SK-N-SH (cell line): Measurements from ENCODE around the gene BEGAIN. TPM values are rescaled to one million over a fixed set of nuclear protein-coding genes. Genes with fewer than 3 reads are reported as not detected.

ENCODE experiments used
- CTCF ChIA-PET: fragments of 300-600, 350-600 bp; formaldehyde crosslinking; extraction: SDS; loops from one replicate; lab custom pipeline; 2021; lab: Yijun Ruan, JAX
- POLR2A ChIA-PET: fragments of 350-600 bp; sonication (Branson Sonifier 250); formaldehyde crosslinking; extraction: SDS; loops from one replicate; lab custom pipeline; 2020; ENCODE audit warnings: antibody characterized with exemption, inconsistent platforms; lab: Yijun Ruan, JAX
- DNase-seq: peaks from one replicate; pipeline ENCODE4 v3.0.0; 2012
- H2AFZ ChIP-seq: fragments of 200-600 bp; sonication (generic); 2 replicates; pipeline ENCODE4 v1.8.1; 2016; ENCODE audit warnings: antibody characterized with exemption, mild to moderate bottlenecking, low read depth
- H3F3A ChIP-seq: fragments of 200-600 bp; sonication (generic); replicated peaks from 2 replicates; pipeline ENCODE3; 2016; ENCODE audit warnings: antibody characterized with exemption, mild to moderate bottlenecking; ENCODE audit not compliant: insufficient read depth
- H3K27ac ChIP-seq, 2 experiments: fragments of 200-500 bp in 1 of 2; fragments of 200-600 bp in 1 of 2; sonication (Bioruptor generic) in 1 of 2; sonication (generic), shearing (Covaris generic) in 1 of 2; 2 replicates each; pipeline versions ENCODE4 v1.5.1 to v1.6.1; 2014 to 2016; ENCODE audit warnings: low read depth in 2 of 2, inconsistent platforms in 1 of 2, low read length in 1 of 2, mild to moderate bottlenecking in 1 of 2, mixed read lengths in 1 of 2
- H3K27me3 ChIP-seq: fragments of 200-600 bp; sonication (generic), shearing (Covaris generic); 2 replicates; pipeline ENCODE4 v1.6.1; 2016; ENCODE audit warnings: mixed run types; ENCODE audit not compliant: insufficient read depth
- H3K36me3 ChIP-seq, 2 experiments: fragments of 200-500 bp in 1 of 2; fragments of 200-600 bp in 1 of 2; sonication (Bioruptor generic) in 1 of 2; sonication (generic) in 1 of 2; replicated peaks in 1 of 2; 2 replicates each; pipeline versions ENCODE3 to v1.5.1; 2014 to 2016; ENCODE audit warnings: low read length in 1 of 2, mild to moderate bottlenecking in 1 of 2; ENCODE audit not compliant: insufficient read depth in 2 of 2, control insufficient read depth in 1 of 2
- H3K4me1 ChIP-seq, 2 experiments: fragments of 200-500 bp in 1 of 2; fragments of 200-600 bp in 1 of 2; sonication (Bioruptor generic) in 1 of 2; sonication (generic), shearing (Covaris generic) in 1 of 2; 2 replicates each; pipeline versions ENCODE4 v1.5.1 to v1.6.1; 2014 to 2016; ENCODE audit warnings: low read depth in 1 of 2, low read length in 1 of 2, mixed run types in 1 of 2; ENCODE audit not compliant: insufficient read depth in 2 of 2, control insufficient read depth in 1 of 2
- H3K4me2 ChIP-seq: fragments of 200-600 bp; sonication (generic), shearing (Covaris generic); 2 replicates; pipeline ENCODE4 v1.6.1; 2017; ENCODE audit warnings: mixed run types
- H3K4me3 ChIP-seq, 2 experiments: fragments of 200-500 bp in 1 of 2; fragments of 200-600 bp in 1 of 2; sonication (Bioruptor generic) in 1 of 2; sonication (generic), shearing (Covaris generic) in 1 of 2; 2 replicates each; pipeline versions ENCODE4 v1.5.1 to v1.8.1; 2014 to 2016; ENCODE audit warnings: low read depth in 2 of 2, inconsistent platforms in 1 of 2, low read length in 1 of 2, mild to moderate bottlenecking in 1 of 2, mixed read lengths in 1 of 2, moderate library complexity in 1 of 2
- H3K79me2 ChIP-seq: fragments of 200-600 bp; sonication (generic); 2 replicates; pipeline ENCODE4 v1.8.1; 2017; ENCODE audit warnings: mild to moderate bottlenecking; ENCODE audit not compliant: insufficient read depth
- H3K9ac ChIP-seq: fragments of 200-600 bp; sonication (generic); 2 replicates; pipeline ENCODE4 v1.6.1; 2017; ENCODE audit warnings: mixed run types
- H3K9me2 ChIP-seq: fragments of 200-600 bp; sonication (generic); 2 replicates; pipeline ENCODE4 v1.6.1; 2017; ENCODE audit warnings: mixed run types
- H3K9me3 ChIP-seq: fragments of 200-600 bp; sonication (generic); 2 replicates; pipeline ENCODE4 v1.6.1; 2017; ENCODE audit warnings: mixed run types, mild to moderate bottlenecking, moderate library complexity
- H4K20me1 ChIP-seq: fragments of 200-600 bp; sonication (generic); 2 replicates; pipeline ENCODE4 v1.6.1; 2017; ENCODE audit warnings: mild to moderate bottlenecking, mixed run types; ENCODE audit not compliant: insufficient read depth
- EP300 ChIP-seq, 2 experiments: IDR thresholded peaks; 2 replicates each; pipeline versions ENCODE4 v1.4.0 to v1.6.1; 2012; ENCODE audit warnings: borderline replicate concordance in 1 of 2, low read depth in 1 of 2, low read length in 1 of 2
- EZH2phosphoT487 ChIP-seq: fragments of 200-600 bp; sonication (generic); IDR thresholded peaks from 2 replicates; pipeline ENCODE4 v1.6.1; 2017; ENCODE audit warnings: low read depth, mixed run types, mild to moderate bottlenecking, antibody characterized with exemption, moderate library complexity, borderline replicate concordance
- FOXM1 ChIP-seq: IDR thresholded peaks from 2 replicates; pipeline ENCODE4 v1.4.0; 2012; ENCODE audit warnings: low read depth, mild to moderate bottlenecking
- JUND ChIP-seq: IDR thresholded peaks from 2 replicates; pipeline ENCODE4 v1.4.0; 2012
- NFIC ChIP-seq: IDR thresholded peaks from 2 replicates; pipeline ENCODE4 v1.4.0; 2012; ENCODE audit warnings: borderline replicate concordance
- POLR2AphosphoS5 ChIP-seq: IDR thresholded peaks from 2 replicates; pipeline ENCODE4 v1.6.1; 2012; ENCODE audit warnings: low read depth, low read length
- RAD21 ChIP-seq: IDR thresholded peaks from 2 replicates; pipeline ENCODE4 v1.6.1; 2012; ENCODE audit warnings: mild to moderate bottlenecking, low read length
- REST ChIP-seq: IDR thresholded peaks from 2 replicates; pipeline ENCODE4 v1.6.1; 2012; ENCODE audit warnings: mild to moderate bottlenecking, low read depth, low read length, moderate library complexity
- RFX5 ChIP-seq: IDR thresholded peaks from 2 replicates; pipeline ENCODE4 v1.6.1; 2012; ENCODE audit warnings: mild to moderate bottlenecking, improper control_type of control experiment, low read length
- SMC3 ChIP-seq: IDR thresholded peaks from 2 replicates; pipeline ENCODE4 v1.6.1; 2012; ENCODE audit warnings: low read depth, low read length, improper control_type of control experiment
- TAF1 ChIP-seq: IDR thresholded peaks from 2 replicates; pipeline ENCODE4 v1.6.1; 2012; ENCODE audit warnings: low read depth, mild to moderate bottlenecking, low read length, moderate library complexity, borderline replicate concordance
- TCF12 ChIP-seq: IDR thresholded peaks from 2 replicates; pipeline ENCODE4 v1.4.0; 2012
- TEAD4 ChIP-seq: IDR thresholded peaks from 2 replicates; pipeline ENCODE4 v1.4.0; 2012; ENCODE audit warnings: mild to moderate bottlenecking, borderline replicate concordance; ENCODE audit not compliant: insufficient read depth
- USF2 ChIP-seq: fragments of 150-350 bp; IDR thresholded peaks from 2 replicates; pipeline ENCODE4 v1.6.1; 2017; ENCODE audit warnings: antibody characterized with exemption, low read length, low read depth, borderline replicate concordance
- YY1 ChIP-seq: IDR thresholded peaks from 2 replicates; pipeline ENCODE4 v1.4.0; 2012; ENCODE audit warnings: low read depth, mild to moderate bottlenecking
- ZBTB33 ChIP-seq: IDR thresholded peaks from 2 replicates; pipeline ENCODE4 v1.4.0; 2012; ENCODE audit warnings: low read depth, borderline replicate concordance
- WGBS: methylation state at CpG from one replicate; pipeline ENCODE4 v1.1.6; 2017; ENCODE audit warnings: low lambda C conversion rate; 5-methylcytosine and 5-hydroxymethylcytosine counted together
- polyA plus RNA-seq, 3 experiments: library from polyadenylated mRNA; depleted of rRNA; stranded (reverse); fragments of >200 nt; gene quantifications; 2 replicates each; pipeline ENCODE4 v1.2.3, GENCODE V29; 2012
- TF ChIP-seq, protein P1 (sequence below): IDR thresholded peaks from 2 replicates; pipeline ENCODE4 v1.4.0; 2012; ENCODE audit warnings: low read depth, borderline replicate concordance
- TF ChIP-seq, protein P2 (sequence below): fragments of 150-350 bp; IDR thresholded peaks from 2 replicates; pipeline ENCODE4 v1.6.1; 2016; ENCODE audit warnings: mild to moderate bottlenecking, low read depth, low read length
- TF ChIP-seq, protein P3 (sequence below): fragments of 200-600 bp; sonication (generic); IDR thresholded peaks from 2 replicates; pipeline ENCODE4 v1.6.1; 2017; ENCODE audit warnings: antibody characterized with exemption, mild to moderate bottlenecking, moderate library complexity

Gene BEGAIN
- polyA plus RNA-seq, 1 of the 3 experiments (the other 2 are of a cell fraction): 4.2 TPM

DNA sequence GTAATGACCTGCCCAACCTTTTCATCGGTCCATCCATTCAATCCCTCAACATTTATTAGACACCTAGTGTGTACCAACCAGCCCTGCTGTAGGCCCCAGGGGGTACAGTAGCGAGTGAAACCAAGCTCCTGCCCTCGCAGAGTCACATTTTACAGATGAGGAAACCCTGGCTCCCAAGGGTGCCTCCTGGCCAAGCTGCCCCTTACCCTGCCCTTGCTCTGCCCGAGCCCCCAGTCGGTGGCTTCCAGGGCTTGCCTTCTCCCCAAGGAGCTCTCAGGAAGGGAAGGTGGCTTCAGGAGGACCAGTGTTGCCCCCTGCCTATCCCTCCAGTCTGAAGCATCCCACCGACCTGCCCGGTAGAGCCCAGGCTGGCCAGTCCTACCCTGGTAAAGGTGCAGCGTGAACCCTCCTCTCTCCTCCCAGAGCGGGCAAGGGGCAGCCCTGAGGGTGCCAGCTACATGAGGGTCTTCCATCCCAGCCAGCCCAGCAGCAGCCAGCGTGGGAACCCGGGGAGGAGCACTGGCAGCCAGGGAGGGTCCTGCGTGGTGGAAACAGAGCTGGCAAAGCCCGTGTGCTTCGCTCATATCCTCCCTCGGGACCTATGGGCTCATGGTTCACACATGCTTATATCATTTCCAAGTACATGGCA lies 670 bp upstream of the BEGAIN start:
- H2AFZ ChIP-seq: no peak overlapping the region
- ChIA-PET CTCF (interaction anchor here (1.0 to 2.4 kb wide), 11 partner anchors 10 to 1041 kb away, joined by 3 to 13 read pairs (median 6); no protein-coding TSS in a partner anchor), POLR2A (interaction anchor here (0.7 to 1.8 kb wide), 9 partner anchors 10 to 312 kb away, joined by 3 to 8 read pairs (median 5); no protein-coding TSS in a partner anchor)
- H3K4me1 ChIP-seq: peaks cover 4 to 46% of the 10 kb centered on the region in 2 experiments; a peak in 3 of 4 replicates
- DNase-seq: no peak
- WGBS: 78% methylated on average over 10 of the region's 15 CpGs
- peak overlapping the region in 1 of 2 experiments; percentile 91; a peak in 2 of 4 replicates for H3K27ac ChIP-seq
- no peaks in the 10 kb centered on the region for H3K9me2 ChIP-seq
- no peaks in the 10 kb centered on the region for H3K9me3 ChIP-seq
- H4K20me1 ChIP-seq: no peaks in the 10 kb centered on the region
- H3K36me3 ChIP-seq: no peaks in the 10 kb centered on the region
- H3K27me3 ChIP-seq: peaks cover 4% of the 10 kb centered on the region; the same call in 1 of the 2 replicates
- H3K9ac ChIP-seq: no peak overlapping the region
- no peak for TF ChIP-seq EZH2phosphoT487
- TF ChIP-seq YY1: no peak
- no peak for TF ChIP-seq JUND
- no peak for TF ChIP-seq POLR2AphosphoS5
- TF ChIP-seq RFX5: no peak
- TF ChIP-seq TAF1: no peak
- no peak for TF ChIP-seq USF2
- TF ChIP-seq REST: no peak
- TF ChIP-seq, protein P1, sequence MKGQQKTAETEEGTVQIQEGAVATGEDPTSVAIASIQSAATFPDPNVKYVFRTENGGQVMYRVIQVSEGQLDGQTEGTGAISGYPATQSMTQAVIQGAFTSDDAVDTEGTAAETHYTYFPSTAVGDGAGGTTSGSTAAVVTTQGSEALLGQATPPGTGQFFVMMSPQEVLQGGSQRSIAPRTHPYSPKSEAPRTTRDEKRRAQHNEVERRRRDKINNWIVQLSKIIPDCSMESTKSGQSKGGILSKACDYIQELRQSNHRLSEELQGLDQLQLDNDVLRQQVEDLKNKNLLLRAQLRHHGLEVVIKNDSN: no peak
- no peak for TF ChIP-seq NFIC
- TF ChIP-seq RAD21: no peak
- TF ChIP-seq FOXM1: no peak
- no peak for TF ChIP-seq TCF12
- no peak for TF ChIP-seq SMC3
- TF ChIP-seq TEAD4: no peak
- TF ChIP-seq, protein P2, sequence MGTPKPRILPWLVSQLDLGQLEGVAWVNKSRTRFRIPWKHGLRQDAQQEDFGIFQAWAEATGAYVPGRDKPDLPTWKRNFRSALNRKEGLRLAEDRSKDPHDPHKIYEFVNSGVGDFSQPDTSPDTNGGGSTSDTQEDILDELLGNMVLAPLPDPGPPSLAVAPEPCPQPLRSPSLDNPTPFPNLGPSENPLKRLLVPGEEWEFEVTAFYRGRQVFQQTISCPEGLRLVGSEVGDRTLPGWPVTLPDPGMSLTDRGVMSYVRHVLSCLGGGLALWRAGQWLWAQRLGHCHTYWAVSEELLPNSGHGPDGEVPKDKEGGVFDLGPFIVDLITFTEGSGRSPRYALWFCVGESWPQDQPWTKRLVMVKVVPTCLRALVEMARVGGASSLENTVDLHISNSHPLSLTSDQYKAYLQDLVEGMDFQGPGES: no peak
- no peak for TF ChIP-seq ZBTB33
- TF ChIP-seq EP300 (IDR thresholded peaks at IDR 0.05; ENCODE audit: borderline replicate concordance in 1 of 2, low read depth in 1 of 2, low read length in 1 of 2): no peak
- TF ChIP-seq, protein P3, sequence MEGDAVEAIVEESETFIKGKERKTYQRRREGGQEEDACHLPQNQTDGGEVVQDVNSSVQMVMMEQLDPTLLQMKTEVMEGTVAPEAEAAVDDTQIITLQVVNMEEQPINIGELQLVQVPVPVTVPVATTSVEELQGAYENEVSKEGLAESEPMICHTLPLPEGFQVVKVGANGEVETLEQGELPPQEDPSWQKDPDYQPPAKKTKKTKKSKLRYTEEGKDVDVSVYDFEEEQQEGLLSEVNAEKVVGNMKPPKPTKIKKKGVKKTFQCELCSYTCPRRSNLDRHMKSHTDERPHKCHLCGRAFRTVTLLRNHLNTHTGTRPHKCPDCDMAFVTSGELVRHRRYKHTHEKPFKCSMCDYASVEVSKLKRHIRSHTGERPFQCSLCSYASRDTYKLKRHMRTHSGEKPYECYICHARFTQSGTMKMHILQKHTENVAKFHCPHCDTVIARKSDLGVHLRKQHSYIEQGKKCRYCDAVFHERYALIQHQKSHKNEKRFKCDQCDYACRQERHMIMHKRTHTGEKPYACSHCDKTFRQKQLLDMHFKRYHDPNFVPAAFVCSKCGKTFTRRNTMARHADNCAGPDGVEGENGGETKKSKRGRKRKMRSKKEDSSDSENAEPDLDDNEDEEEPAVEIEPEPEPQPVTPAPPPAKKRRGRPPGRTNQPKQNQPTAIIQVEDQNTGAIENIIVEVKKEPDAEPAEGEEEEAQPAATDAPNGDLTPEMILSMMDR: no peak
- H3K79me2 ChIP-seq: no peaks in the 10 kb centered on the region
- no peak overlapping the region for H3K4me2 ChIP-seq
- H3F3A ChIP-seq: no peaks in the 10 kb centered on the region
- peak overlapping the region in 1 of 2 experiments; percentile 61; a peak in 1 of 4 replicates for H3K4me3 ChIP-seq
